Astrocyte (in vitro differentiated cells and primary cell): Measurements from ENCODE around the gene KRTAP5-10. TPM values are rescaled to one million over a fixed set of nuclear protein-coding genes. Genes with fewer than 3 reads are reported as not detected.
"Not testable (repeated sequence)": the region's sequence is repeated elsewhere in the genome, so short reads cannot be mapped to it uniquely, and the experiment has no call there.

ENCODE experiments used
- DNase-seq: peaks from one replicate; pipeline ENCODE4 v3.0.0-alpha.2; 2010; ENCODE audit warnings: low read depth
- FAIRE-seq: peaks from 2 replicates; lab custom pipeline; 2011; peaks lifted over from hg19 to GRCh38; lab: Jason Lieb, UNC
- H2AFZ ChIP-seq: 2 replicates; pipeline ENCODE4 v1.6.0; 2012; ENCODE audit warnings: low read depth, low read length, inconsistent platforms
- H3K27ac ChIP-seq: 2 replicates; pipeline ENCODE4 v1.5.1; 2011; ENCODE audit warnings: low read depth, low read length, inconsistent platforms
- H3K27me3 ChIP-seq: 2 replicates; pipeline ENCODE4 v1.6.0; 2011; ENCODE audit warnings: low read length, inconsistent platforms; ENCODE audit not compliant: insufficient read depth
- H3K36me3 ChIP-seq: 2 replicates; pipeline ENCODE4 v1.5.1; 2011; ENCODE audit warnings: low read length, inconsistent platforms; ENCODE audit not compliant: insufficient read depth
- H3K4me1 ChIP-seq: 2 replicates; pipeline ENCODE4 v1.5.1; 2011; ENCODE audit warnings: low read length, inconsistent platforms; ENCODE audit not compliant: insufficient read depth
- H3K4me2 ChIP-seq: 2 replicates; pipeline ENCODE4 v1.6.0; 2012; ENCODE audit warnings: low read length, inconsistent platforms
- H3K4me3 ChIP-seq: 2 replicates; pipeline ENCODE4 v1.5.1; 2011; ENCODE audit warnings: low read depth, mild to moderate bottlenecking, low read length, inconsistent platforms; ENCODE audit not compliant: insufficient read depth
- H3K79me2 ChIP-seq: 2 replicates; pipeline ENCODE4 v1.6.0; 2012; ENCODE audit warnings: mild to moderate bottlenecking, low read length, inconsistent platforms; ENCODE audit not compliant: insufficient read depth
- H3K9ac ChIP-seq: 2 replicates; pipeline ENCODE4 v1.6.0; 2012; ENCODE audit warnings: mild to moderate bottlenecking, low read length, inconsistent platforms
- H3K9me3 ChIP-seq: 2 replicates; pipeline ENCODE4 v1.5.1; 2012; ENCODE audit warnings: low read depth, mild to moderate bottlenecking, low read length, inconsistent platforms; ENCODE audit not compliant: insufficient read depth
- H4K20me1 ChIP-seq: 2 replicates; pipeline ENCODE4 v1.6.0; 2012; ENCODE audit warnings: low read length, inconsistent platforms; ENCODE audit not compliant: insufficient read depth
- H3K27ac Mint-ChIP-seq: one replicate; pipeline ENCODE4 v1.8.0; 2021; ENCODE audit warnings: mild to moderate bottlenecking, mixed read lengths; ENCODE audit not compliant: unreplicated experiment
- H3K27me3 Mint-ChIP-seq: one replicate; pipeline ENCODE4 v1.8.0; 2021; ENCODE audit warnings: low read depth, mixed read lengths; ENCODE audit not compliant: unreplicated experiment
- H3K36me3 Mint-ChIP-seq: one replicate; pipeline ENCODE4 v1.8.0; 2021; ENCODE audit warnings: low read depth, mixed read lengths; ENCODE audit not compliant: unreplicated experiment
- H3K4me1 Mint-ChIP-seq: one replicate; pipeline ENCODE4 v1.8.0; 2021; ENCODE audit warnings: low read depth, mixed read lengths; ENCODE audit not compliant: unreplicated experiment
- H3K4me3 Mint-ChIP-seq: one replicate; pipeline ENCODE4 v1.8.0; 2021; ENCODE audit warnings: mild to moderate bottlenecking, moderate library complexity, mixed read lengths; ENCODE audit not compliant: unreplicated experiment
- H3K9me3 Mint-ChIP-seq: one replicate; pipeline ENCODE4 v1.8.0; 2021; ENCODE audit warnings: mild to moderate bottlenecking, mixed read lengths; ENCODE audit not compliant: unreplicated experiment
- CTCF ChIP-seq: IDR thresholded peaks from 2 replicates; pipeline ENCODE4 v1.5.1; 2011; ENCODE audit warnings: low read depth, mild to moderate bottlenecking, inconsistent platforms, low read length, moderate library complexity; ENCODE audit not compliant: insufficient read depth
- EZH2 ChIP-seq: IDR thresholded peaks from 2 replicates; pipeline ENCODE4 v1.6.1; 2012; ENCODE audit warnings: mild to moderate bottlenecking, low read length, inconsistent platforms; ENCODE audit not compliant: insufficient read depth
- total RNA-seq: library from RNA; stranded (reverse); gene quantifications from 2 replicates; pipeline ENCODE4 v1.2.1, GENCODE V29; 2021

Gene KRTAP5-10
- total RNA-seq, 1 donor from 2014 or later = not detected

DNA sequence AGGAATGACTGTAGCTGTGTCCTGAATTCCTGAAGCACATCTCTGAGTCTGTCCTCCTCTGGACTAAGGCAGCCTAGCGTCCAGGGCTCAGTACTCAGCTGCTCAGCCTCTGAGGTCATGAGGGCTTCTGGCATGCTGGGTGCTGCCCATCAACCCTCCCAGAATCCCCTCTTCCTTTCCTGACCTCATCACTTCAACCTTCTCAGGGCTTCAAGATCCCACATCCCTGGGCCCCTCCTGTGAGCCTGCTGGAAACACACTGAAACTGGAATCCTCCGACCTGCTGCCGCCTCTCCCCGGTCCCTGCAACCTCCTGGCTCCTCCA, 26.7 kb upstream of the KRTAP5-10 start:
- Histone ChIP-seq H3K36me3 (no peaks in the 10 kb centered on the region), H3K79me2 (no peaks in the 10 kb centered on the region), H3K4me3 (no peak overlapping the region), H3K27ac (no peak overlapping the region), H3K9me3 (no peaks in the 10 kb centered on the region), H3K9ac (no peak overlapping the region), H3K27me3 (no peaks in the 10 kb centered on the region), H3K4me1 (no peaks in the 10 kb centered on the region), H3K4me2 (no peak overlapping the region), H4K20me1 (no peaks in the 10 kb centered on the region), H2AFZ (no peak overlapping the region)
- Mint-ChIP-seq H3K36me3 (peaks cover 2% of the 10 kb centered on the region), H3K27ac (peak overlapping the region; percentile 78), H3K4me3 (no peak overlapping the region), H3K4me1 (peaks cover 8% of the 10 kb centered on the region), H3K27me3 (peaks cover 18% of the 10 kb centered on the region), H3K9me3 (no peaks in the 10 kb centered on the region)
- no peak for TF ChIP-seq CTCF
- TF ChIP-seq EZH2 = no peak
- DNase-seq (no peak), FAIRE-seq (no peak)

- Mint-ChIP-seq H3K9me3 (no peaks in the 10 kb centered on the region), H3K36me3 (peaks cover 2% of the 10 kb centered on the region), H3K4me3 (no peak overlapping the region), H3K4me1 (peaks cover 8% of the 10 kb centered on the region), H3K27ac (peak overlapping the region; percentile 78), H3K27me3 (peaks cover 21% of the 10 kb centered on the region)
- Histone ChIP-seq H2AFZ (no peak overlapping the region), H3K9ac (no peak overlapping the region), H3K4me2 (no peak overlapping the region), H4K20me1 (no peaks in the 10 kb centered on the region), H3K4me3 (no peak overlapping the region), H3K36me3 (no peaks in the 10 kb centered on the region), H3K27ac (no peak overlapping the region), H3K9me3 (no peaks in the 10 kb centered on the region), H3K27me3 (no peaks in the 10 kb centered on the region), H3K79me2 (no peaks in the 10 kb centered on the region), H3K4me1 (no peaks in the 10 kb centered on the region)
- no peak for FAIRE-seq
- TF ChIP-seq EZH2 (no peak), CTCF (no peak)
- DNase-seq = no peak
Observed at GRCh38 chr11:71539017-71539416, 26.3 kb upstream of the KRTAP5-10 start.

DNA sequence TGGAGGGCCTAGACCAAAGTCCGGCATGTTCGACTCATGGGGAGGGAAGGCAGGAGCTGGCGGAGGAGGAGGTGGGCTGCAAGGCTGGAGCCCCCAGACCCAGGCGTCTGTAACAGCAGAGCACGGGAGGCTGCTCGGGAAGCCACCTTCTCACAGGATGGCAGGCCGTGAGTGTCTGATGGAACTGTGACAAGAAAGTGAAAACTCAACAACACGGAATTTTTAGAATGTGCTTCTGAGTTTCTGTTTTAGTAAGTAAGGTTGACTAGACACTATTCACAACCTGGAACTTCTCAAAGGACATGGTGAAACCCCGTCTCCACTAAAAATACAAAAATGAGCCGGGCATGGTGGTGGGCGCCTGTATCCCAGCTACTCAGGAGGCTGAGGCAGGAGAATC, 25.4 kb upstream of the KRTAP5-10 start:
- not testable (repeated sequence) for H3K36me3 Mint-ChIP-seq, FAIRE-seq, H3K4me1 Mint-ChIP-seq, H3K27me3 ChIP-seq, H3K9me3 ChIP-seq, H3K9me3 Mint-ChIP-seq, H3K4me2 ChIP-seq, H3K36me3 ChIP-seq, H3K79me2 ChIP-seq, H3K4me1 ChIP-seq, H3K9ac ChIP-seq, DNase-seq, H3K4me3 ChIP-seq, H4K20me1 ChIP-seq, H3K27ac ChIP-seq, H2AFZ ChIP-seq, H3K27ac Mint-ChIP-seq, H3K4me3 Mint-ChIP-seq
- peaks cover 24% of the 10 kb centered on the region for H3K27me3 Mint-ChIP-seq

- FAIRE-seq, H3K36me3 Mint-ChIP-seq: not testable (repeated sequence)
Observed at GRCh38 chr11:71540521-71541304, 24.6 kb upstream of the KRTAP5-10 start.

More at GRCh38 chr11:71540521-71541304, 24.6 kb upstream of the KRTAP5-10 start:
- not testable (repeated sequence) for H3K36me3 ChIP-seq, H3K9ac ChIP-seq, H3K4me1 ChIP-seq, H3K79me2 ChIP-seq, H3K9me3 ChIP-seq, H3K27me3 ChIP-seq, H3K4me1 Mint-ChIP-seq, H3K4me3 Mint-ChIP-seq, H3K27ac ChIP-seq, H3K4me2 ChIP-seq, H4K20me1 ChIP-seq, DNase-seq, H3K4me3 ChIP-seq, H3K27ac Mint-ChIP-seq, H2AFZ ChIP-seq, H3K9me3 Mint-ChIP-seq
- H3K27me3 Mint-ChIP-seq = peaks cover 25% of the 10 kb centered on the region
